Spleen (tissue), 11 donors: ENCODE measurements around the gene ABHD4. TPM values are rescaled to one million over a fixed set of nuclear protein-coding genes. Genes with fewer than 3 reads are reported as not detected.
"Not testable (repeated sequence)": the region's sequence is repeated elsewhere in the genome, so short reads cannot be mapped to it uniquely, and the experiment has no call there.

Experiments
- DNase-seq: peaks from one replicate; pipeline ENCODE4 v3.0.0-alpha.2; 2020
- H3K27ac ChIP-seq, 8 donors: fragments of 200-600 bp; sonication (generic) in 7 of 8; 1 replicate in 4 of 8; 2 replicates in 4 of 8; pipeline versions ENCODE4 v1.5.0 to v1.8.0; 2016 to 2021; ENCODE audit warnings: inconsistent platforms in 4 of 8, mild to moderate bottlenecking in 4 of 8, moderate library complexity in 1 of 8
- H3K27me3 ChIP-seq, 7 donors: fragments of 200-600 bp; sonication (generic) in 6 of 7; replicated peaks in 1 of 7; 1 replicate in 4 of 7; 2 replicates in 3 of 7; pipeline versions ENCODE4 v1.5.0 to v1.8.0; 2016 to 2021; ENCODE audit warnings: inconsistent platforms in 3 of 7, mild to moderate bottlenecking in 1 of 7
- H3K36me3 ChIP-seq, 6 donors: fragments of 200-600 bp; sonication (generic) in 5 of 6; 1 replicate in 4 of 6; 2 replicates in 2 of 6; pipeline versions ENCODE4 v1.5.0 to v1.8.0; 2016 to 2021; ENCODE audit warnings: inconsistent platforms in 2 of 6
- H3K4me1 ChIP-seq, 6 donors: fragments of 200-600 bp; sonication (generic) in 5 of 6; 1 replicate in 3 of 6; 2 replicates in 3 of 6; pipeline versions ENCODE4 v1.5.0 to v1.8.0; 2016 to 2021; ENCODE audit warnings: inconsistent platforms in 3 of 6
- H3K4me3 ChIP-seq, 8 donors: fragments of 200-600 bp; sonication (generic) in 7 of 8; 1 replicate in 4 of 8; 2 replicates in 4 of 8; pipeline versions ENCODE4 v1.5.0 to v1.8.0; 2016 to 2021; ENCODE audit warnings: inconsistent platforms in 4 of 8, mild to moderate bottlenecking in 4 of 8, moderate library complexity in 2 of 8
- H3K9me3 ChIP-seq, 8 donors: fragments of 200-600 bp; sonication (generic) in 7 of 8; 1 replicate in 4 of 8; 2 replicates in 4 of 8; pipeline versions ENCODE4 v1.5.0 to v1.8.0; 2016 to 2021; ENCODE audit warnings: inconsistent platforms in 4 of 8
- POLR2A ChIP-seq, 3 donors: fragments of 450-650 bp; IDR thresholded peaks; one replicate each; pipeline ENCODE4 v1.5.1; 2017; ENCODE audit warnings: antibody characterized with exemption in 3 of 3, mild to moderate bottlenecking in 1 of 3
- POLR2AphosphoS5 ChIP-seq, 3 donors: sonication (generic); formaldehyde crosslinking; IDR thresholded peaks; one replicate each; pipeline ENCODE4 v1.5.1; 2017; ENCODE audit warnings: antibody characterized with exemption in 3 of 3
- WGBS, 5 donors: extraction: QIAGEN DNeasy Blood & Tissue Kit in 3 of 5; methylation state at CpG; one replicate each; pipeline versions ENCODE4 v1.1.5 to v1.1.7; 2013 to 2018; 5-methylcytosine and 5-hydroxymethylcytosine counted together
- intact Hi-C: fragments of 100-400 bp; cut with DNase I; formaldehyde crosslinking; loops from one replicate; pipeline ENCODE4 v1.15.0; 2023; ENCODE audit warnings: low total_unique reads
- polyA plus RNA-seq, 3 donors: library from polyadenylated mRNA; stranded (reverse); fragments of 200-250 nt; gene quantifications; one replicate each; pipeline ENCODE4 v1.2.1, GENCODE V29; 2013
- total RNA-seq, 7 donors: library from RNA; depleted of rRNA in 3 of 7; stranded (reverse); fragments of >200 nt in 3 of 7; fragmentation: NEBNext Ultra II Directional in 4 of 7; extraction: Animal tissue kit (Norgen Biotek cat#: 25700) in 4 of 7; gene quantifications; one replicate each; pipeline versions ENCODE4 v1.1.0 to v1.2.1, GENCODE V29; 2016 to 2021
- TF ChIP-seq, protein P1 (sequence below), 11 experiments: fragments of 200-600 bp in 7 of 11; fragments of 450-650 bp in 4 of 11; sonication (generic) in 4 of 11; IDR thresholded peaks in 8 of 11; conservative IDR thresholded peaks in 3 of 11; 1 replicate in 7 of 11; 2 replicates in 4 of 11; pipeline versions ENCODE4 v1.4.0 to v1.8.0; 2016 to 2021; ENCODE audit warnings: antibody characterized with exemption in 11 of 11, inconsistent platforms in 4 of 11, mild to moderate bottlenecking in 1 of 11
- donor health status: healthy with polysubstance abuse.
- donor health status: DM: no; HTN: no; CAD: no; lungs with moderate emphysema.
- donor health status: DM: no; HTN: no; CAD: no.
- donor health status: Bipolar disorder and iron deficiency.
- donor health status: healthy.
- donor health status: DM: no; HTN: no; CAD: no.
- donor health status: DM: yes; HTN: yes; CAD: no.

ABHD4 gene
- total and polyA plus RNA-seq, 10 donors = 7.2 to 32.8 (median 23.5) TPM

DNA sequence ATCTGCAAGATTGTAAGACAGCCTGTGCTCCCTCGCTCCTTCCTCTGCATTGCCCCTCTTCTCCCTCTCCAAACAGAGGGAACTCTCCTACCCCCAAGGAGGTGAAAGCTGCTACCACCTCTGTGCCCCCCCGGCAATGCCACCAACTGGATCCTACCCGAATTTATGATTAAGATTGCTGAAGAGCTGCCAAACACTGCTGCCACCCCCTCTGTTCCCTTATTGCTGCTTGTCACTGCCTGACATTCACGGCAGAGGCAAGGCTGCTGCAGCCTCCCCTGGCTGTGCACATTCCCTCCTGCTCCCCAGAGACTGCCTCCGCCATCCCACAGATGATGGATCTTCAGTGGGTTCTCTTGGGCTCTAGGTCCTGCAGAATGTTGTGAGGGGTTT is 46.5 kb upstream of the ABHD4 start:
- Histone ChIP-seq H3K9me3 (no peaks in the 10 kb centered on the region), H3K27me3 (no peaks in the 10 kb centered on the region), H3K4me1 (peaks cover 42 to 98% (median 90%) of the 10 kb centered on the region in 6 donors), H3K27ac (peak overlapping the region; percentile 36 to 96 (median 88)), H3K4me3 (no peak overlapping the region), H3K36me3 (peaks cover 0 to 25% (median 0%) of the 10 kb centered on the region in 6 donors)
- DNase-seq = no peak
- WGBS, 5 donors = 41 to 61% (median 52%) methylated on average over 5 of the region's 5 CpGs
- TF ChIP-seq, protein P1, sequence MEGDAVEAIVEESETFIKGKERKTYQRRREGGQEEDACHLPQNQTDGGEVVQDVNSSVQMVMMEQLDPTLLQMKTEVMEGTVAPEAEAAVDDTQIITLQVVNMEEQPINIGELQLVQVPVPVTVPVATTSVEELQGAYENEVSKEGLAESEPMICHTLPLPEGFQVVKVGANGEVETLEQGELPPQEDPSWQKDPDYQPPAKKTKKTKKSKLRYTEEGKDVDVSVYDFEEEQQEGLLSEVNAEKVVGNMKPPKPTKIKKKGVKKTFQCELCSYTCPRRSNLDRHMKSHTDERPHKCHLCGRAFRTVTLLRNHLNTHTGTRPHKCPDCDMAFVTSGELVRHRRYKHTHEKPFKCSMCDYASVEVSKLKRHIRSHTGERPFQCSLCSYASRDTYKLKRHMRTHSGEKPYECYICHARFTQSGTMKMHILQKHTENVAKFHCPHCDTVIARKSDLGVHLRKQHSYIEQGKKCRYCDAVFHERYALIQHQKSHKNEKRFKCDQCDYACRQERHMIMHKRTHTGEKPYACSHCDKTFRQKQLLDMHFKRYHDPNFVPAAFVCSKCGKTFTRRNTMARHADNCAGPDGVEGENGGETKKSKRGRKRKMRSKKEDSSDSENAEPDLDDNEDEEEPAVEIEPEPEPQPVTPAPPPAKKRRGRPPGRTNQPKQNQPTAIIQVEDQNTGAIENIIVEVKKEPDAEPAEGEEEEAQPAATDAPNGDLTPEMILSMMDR (IDR thresholded peaks at IDR 0.05 in 8 of 11, conservative IDR thresholded peaks at IDR 0.05 in 3 of 11) = no peak
- TF ChIP-seq POLR2A (IDR thresholded peaks at IDR 0.05) = no peak
- TF ChIP-seq POLR2AphosphoS5 (IDR thresholded peaks at IDR 0.05) = no peak
- intact Hi-C loops = loop anchor here (10.0 kb wide), 1 partner anchor 167 kb away; no protein-coding TSS in a partner anchor

DNA sequence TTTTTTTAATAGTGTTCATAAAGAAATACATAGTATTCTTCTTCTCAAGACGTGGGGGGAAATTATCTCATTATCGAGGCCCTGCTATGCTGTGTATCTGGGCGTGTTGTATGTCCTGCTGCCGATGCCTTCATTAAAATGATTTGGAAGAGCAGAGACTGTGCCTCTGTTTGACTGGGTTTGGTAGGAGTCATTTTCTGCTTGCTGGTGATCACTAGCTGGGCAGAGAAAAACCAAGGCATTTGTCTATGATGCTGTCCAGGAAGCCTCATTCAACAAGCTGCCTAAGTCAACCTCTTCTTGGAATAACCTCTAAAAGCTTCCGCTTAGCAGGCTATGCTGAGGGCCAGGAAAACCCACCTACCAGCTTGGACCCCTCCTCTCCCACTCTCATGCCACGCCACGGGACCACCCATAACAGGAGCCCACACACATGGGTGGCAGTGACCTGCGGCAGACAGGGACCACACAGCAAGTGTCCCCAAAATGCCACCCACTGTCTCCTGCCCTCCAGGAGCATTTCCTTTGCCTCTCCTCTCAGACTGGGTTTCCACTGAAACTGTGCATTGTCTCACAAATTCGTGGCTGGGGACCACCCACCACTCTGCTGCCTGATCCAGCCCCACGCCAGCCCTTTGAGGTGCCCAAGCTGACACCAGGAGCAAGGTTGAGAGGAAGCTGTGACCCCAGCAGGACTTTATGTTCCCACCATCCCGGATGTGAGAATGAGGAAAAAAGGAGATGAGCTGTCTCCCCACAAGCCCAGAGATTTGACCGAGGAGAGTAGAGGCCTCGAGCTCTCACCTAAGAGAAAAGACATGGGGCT is 45.9 kb upstream of the ABHD4 start:
- no peak for DNase-seq
- peak overlapping the region in 7 of 8 donors; percentile 38 to 96 (median 89) for H3K27ac ChIP-seq
- TF ChIP-seq POLR2AphosphoS5 (IDR thresholded peaks at IDR 0.05) = peak; percentile 6 to 29 (median 7)
- TF ChIP-seq, protein P1 (IDR thresholded peaks at IDR 0.05 in 8 of 11, conservative IDR thresholded peaks at IDR 0.05 in 3 of 11) = no peak
- H3K9me3 ChIP-seq = no peaks in the 10 kb centered on the region
- intact Hi-C loops = loop anchor here (10.0 kb wide), 1 partner anchor 167 kb away; no protein-coding TSS in a partner anchor
- H3K36me3 ChIP-seq = peaks cover 0 to 25% (median 0%) of the 10 kb centered on the region in 6 donors
- 78 to 85% (median 79%) methylated on average over 13 of the region's 13 CpGs for WGBS, 5 donors
- no peaks in the 10 kb centered on the region for H3K27me3 ChIP-seq
- H3K4me3 ChIP-seq = no peak overlapping the region
- H3K4me1 ChIP-seq = peaks cover 38 to 98% (median 90%) of the 10 kb centered on the region in 6 donors

DNA sequence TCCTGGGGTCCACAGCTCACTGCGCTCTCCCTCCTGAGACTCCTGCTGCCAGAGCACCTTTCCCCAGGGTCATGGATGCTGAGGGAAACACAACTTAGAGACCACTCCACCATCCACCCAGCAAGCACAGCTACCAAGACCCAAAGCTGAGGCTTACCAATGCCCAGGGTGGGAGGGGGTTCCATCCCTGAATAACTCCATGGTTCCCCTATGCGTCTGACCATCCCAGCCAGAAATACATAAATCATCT is 45.3 kb upstream of the ABHD4 start:
- WGBS, 5 donors = 87 to 98% (median 93%) methylated on average over 2 of the region's 2 CpGs
- Histone ChIP-seq H3K9me3 (no peaks in the 10 kb centered on the region), H3K27ac (peak overlapping the region in 6 of 8 donors; percentile 38 to 96 (median 90)), H3K36me3 (peaks cover 0 to 21% (median 0%) of the 10 kb centered on the region in 6 donors), H3K4me1 (peaks cover 35 to 98% (median 89%) of the 10 kb centered on the region in 6 donors), H3K4me3 (no peak overlapping the region), H3K27me3 (no peaks in the 10 kb centered on the region)
- intact Hi-C loops = loop anchor here (10.0 kb wide), 1 partner anchor 168 kb away; no protein-coding TSS in a partner anchor
- TF ChIP-seq, protein P1 (IDR thresholded peaks at IDR 0.05 in 8 of 11, conservative IDR thresholded peaks at IDR 0.05 in 3 of 11) = no peak
- no peak for TF ChIP-seq POLR2A (IDR thresholded peaks at IDR 0.05)
- no peak for TF ChIP-seq POLR2AphosphoS5 (IDR thresholded peaks at IDR 0.05)
- DNase-seq = no peak

DNA sequence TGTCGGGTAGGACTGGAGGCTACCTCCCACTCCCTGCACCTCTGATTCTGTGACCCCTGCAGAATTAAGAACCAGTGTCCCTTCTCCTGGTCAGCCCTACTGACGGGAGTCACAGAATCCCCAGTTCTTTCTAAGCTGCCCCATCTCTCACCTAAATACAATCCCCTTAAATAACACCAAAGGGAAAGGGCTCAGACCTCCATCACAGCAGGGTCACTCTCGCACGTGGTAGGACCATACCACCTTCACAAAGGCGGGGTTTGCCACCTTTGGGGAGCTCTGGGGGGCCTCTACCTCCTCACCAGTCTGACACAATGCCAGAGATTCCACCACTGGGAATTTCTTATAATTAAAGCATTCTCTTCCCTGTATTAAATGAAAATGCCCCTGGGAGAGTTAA is 44.7 kb upstream of the ABHD4 start:
- Histone ChIP-seq H3K36me3 (peaks cover 0 to 20% (median 0%) of the 10 kb centered on the region in 6 donors), H3K4me1 (peaks cover 37 to 98% (median 90%) of the 10 kb centered on the region in 6 donors), H3K9me3 (no peaks in the 10 kb centered on the region), H3K4me3 (no peak overlapping the region), H3K27me3 (no peaks in the 10 kb centered on the region), H3K27ac (peak overlapping the region; percentile 57 to 96 (median 90))
- TF ChIP-seq POLR2A (IDR thresholded peaks at IDR 0.05) (no peak), POLR2AphosphoS5 (IDR thresholded peaks at IDR 0.05) (no peak)
- TF ChIP-seq, protein P1 (IDR thresholded peaks at IDR 0.05 in 8 of 11, conservative IDR thresholded peaks at IDR 0.05 in 3 of 11) = no peak
- WGBS, 5 donors = 75 to 90% (median 85%) methylated on average over 5 of the region's 5 CpGs
- intact Hi-C loops = loop anchor here (10.0 kb wide), 1 partner anchor 169 kb away; no protein-coding TSS in a partner anchor
- DNase-seq = no peak

DNA sequence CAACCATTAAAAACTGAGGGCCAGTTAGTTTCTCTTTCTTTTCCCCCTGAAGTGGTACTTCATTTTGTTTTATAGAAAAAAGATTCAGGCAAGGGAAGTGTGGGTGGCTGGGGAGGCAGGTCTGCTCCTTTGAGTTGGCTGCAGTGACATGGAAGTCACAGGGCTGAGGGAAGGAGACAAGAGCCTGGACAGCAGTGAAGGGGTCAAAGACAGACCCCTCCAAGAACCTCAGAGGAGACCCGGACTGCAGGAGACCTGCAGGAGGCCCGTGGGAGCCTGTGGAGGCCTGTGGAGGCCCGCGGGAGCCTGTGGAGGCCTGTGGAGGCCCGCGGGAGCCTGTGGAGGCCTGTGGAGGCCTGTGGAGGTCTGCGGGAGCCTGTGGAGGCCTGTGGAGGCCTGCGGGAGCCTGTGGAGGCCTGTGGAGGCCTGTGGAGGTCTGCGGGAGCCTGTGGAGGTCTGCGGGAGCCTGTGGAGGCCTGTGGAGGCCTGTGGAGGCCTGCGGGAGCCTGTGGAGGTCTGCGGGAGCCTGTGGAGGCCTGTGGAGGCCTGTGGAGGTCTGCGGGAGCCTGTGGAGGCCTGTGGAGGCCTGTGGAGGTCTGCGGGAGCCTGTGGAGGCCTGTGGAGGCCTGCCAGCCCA is 44.1 kb upstream of the ABHD4 start:
- Histone ChIP-seq H3K4me1 (peaks cover 38 to 100% (median 93%) of the 10 kb centered on the region in 6 donors), H3K27ac (peak overlapping the region; percentile 66 to 96 (median 90)), H3K36me3 (peaks cover 0 to 20% (median 0%) of the 10 kb centered on the region in 6 donors)
- H3K27me3 ChIP-seq, DNase-seq, H3K4me3 ChIP-seq, H3K9me3 ChIP-seq: not testable (repeated sequence)
- 59 to 94% (median 84%) methylated on average over 1 to 11 of the region's 14 CpGs for WGBS, 5 donors
- intact Hi-C loops = loop anchor here (10.0 kb wide), 1 partner anchor 169 kb away; no protein-coding TSS in a partner anchor
